Astrocyte (in vitro differentiated cells and primary cell): ENCODE data around the gene CCDC141. TPM values are rescaled to one million over a fixed set of nuclear protein-coding genes. Genes with fewer than 3 reads are reported as not detected.
A peak's percentile ranks its signal among the peaks of the same experiment; 100 is the strongest.

ENCODE experiments used
- DNase-seq: peaks from one replicate; pipeline ENCODE4 v3.0.0-alpha.2; 2010; ENCODE audit warnings: low read depth
- FAIRE-seq: peaks from 2 replicates; lab custom pipeline; 2011; peaks lifted over from hg19 to GRCh38; lab: Jason Lieb, UNC
- H2AFZ ChIP-seq: 2 replicates; pipeline ENCODE4 v1.6.0; 2012; ENCODE audit warnings: low read depth, low read length, inconsistent platforms
- H3K27ac ChIP-seq: 2 replicates; pipeline ENCODE4 v1.5.1; 2011; ENCODE audit warnings: low read depth, low read length, inconsistent platforms
- H3K27me3 ChIP-seq: 2 replicates; pipeline ENCODE4 v1.6.0; 2011; ENCODE audit warnings: low read length, inconsistent platforms; ENCODE audit not compliant: insufficient read depth
- H3K36me3 ChIP-seq: 2 replicates; pipeline ENCODE4 v1.5.1; 2011; ENCODE audit warnings: low read length, inconsistent platforms; ENCODE audit not compliant: insufficient read depth
- H3K4me1 ChIP-seq: 2 replicates; pipeline ENCODE4 v1.5.1; 2011; ENCODE audit warnings: low read length, inconsistent platforms; ENCODE audit not compliant: insufficient read depth
- H3K4me2 ChIP-seq: 2 replicates; pipeline ENCODE4 v1.6.0; 2012; ENCODE audit warnings: low read length, inconsistent platforms
- H3K4me3 ChIP-seq: 2 replicates; pipeline ENCODE4 v1.5.1; 2011; ENCODE audit warnings: low read depth, mild to moderate bottlenecking, low read length, inconsistent platforms; ENCODE audit not compliant: insufficient read depth
- H3K79me2 ChIP-seq: 2 replicates; pipeline ENCODE4 v1.6.0; 2012; ENCODE audit warnings: mild to moderate bottlenecking, low read length, inconsistent platforms; ENCODE audit not compliant: insufficient read depth
- H3K9ac ChIP-seq: 2 replicates; pipeline ENCODE4 v1.6.0; 2012; ENCODE audit warnings: mild to moderate bottlenecking, low read length, inconsistent platforms
- H3K9me3 ChIP-seq: 2 replicates; pipeline ENCODE4 v1.5.1; 2012; ENCODE audit warnings: low read depth, mild to moderate bottlenecking, low read length, inconsistent platforms; ENCODE audit not compliant: insufficient read depth
- H4K20me1 ChIP-seq: 2 replicates; pipeline ENCODE4 v1.6.0; 2012; ENCODE audit warnings: low read length, inconsistent platforms; ENCODE audit not compliant: insufficient read depth
- H3K27ac Mint-ChIP-seq: one replicate; pipeline ENCODE4 v1.8.0; 2021; ENCODE audit warnings: mild to moderate bottlenecking, mixed read lengths; ENCODE audit not compliant: unreplicated experiment
- H3K27me3 Mint-ChIP-seq: one replicate; pipeline ENCODE4 v1.8.0; 2021; ENCODE audit warnings: low read depth, mixed read lengths; ENCODE audit not compliant: unreplicated experiment
- H3K36me3 Mint-ChIP-seq: one replicate; pipeline ENCODE4 v1.8.0; 2021; ENCODE audit warnings: low read depth, mixed read lengths; ENCODE audit not compliant: unreplicated experiment
- H3K4me1 Mint-ChIP-seq: one replicate; pipeline ENCODE4 v1.8.0; 2021; ENCODE audit warnings: low read depth, mixed read lengths; ENCODE audit not compliant: unreplicated experiment
- H3K4me3 Mint-ChIP-seq: one replicate; pipeline ENCODE4 v1.8.0; 2021; ENCODE audit warnings: mild to moderate bottlenecking, moderate library complexity, mixed read lengths; ENCODE audit not compliant: unreplicated experiment
- H3K9me3 Mint-ChIP-seq: one replicate; pipeline ENCODE4 v1.8.0; 2021; ENCODE audit warnings: mild to moderate bottlenecking, mixed read lengths; ENCODE audit not compliant: unreplicated experiment
- EZH2 ChIP-seq: IDR thresholded peaks from 2 replicates; pipeline ENCODE4 v1.6.1; 2012; ENCODE audit warnings: mild to moderate bottlenecking, low read length, inconsistent platforms; ENCODE audit not compliant: insufficient read depth
- total RNA-seq: library from RNA; stranded (reverse); gene quantifications from 2 replicates; pipeline ENCODE4 v1.2.1, GENCODE V29; 2021
- TF ChIP-seq, protein P1 (sequence below): IDR thresholded peaks from 2 replicates; pipeline ENCODE4 v1.5.1; 2011; ENCODE audit warnings: low read depth, mild to moderate bottlenecking, inconsistent platforms, low read length, moderate library complexity; ENCODE audit not compliant: insufficient read depth

CCDC141 gene
- total RNA-seq, 1 donor from 2014 or later, result 0.18 TPM

DNA sequence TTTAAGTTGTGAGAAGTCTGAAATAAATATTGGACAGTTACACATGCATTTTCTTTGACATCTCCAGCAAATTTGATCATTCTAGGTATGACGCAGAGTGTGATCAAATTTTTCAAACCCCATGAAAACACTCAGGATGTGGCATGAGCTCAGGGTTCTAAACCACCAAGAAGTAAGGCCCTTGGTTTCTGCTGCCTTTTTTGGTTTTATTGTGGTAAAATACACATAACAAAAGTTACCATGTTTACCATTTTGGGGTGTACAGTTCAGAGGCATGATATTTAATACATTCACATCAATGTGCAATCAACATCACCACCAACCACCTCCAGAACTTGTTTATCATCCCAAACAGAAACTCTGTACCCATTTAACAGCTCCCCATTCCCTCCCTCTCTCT lies 178.4 kb downstream of the CCDC141 start:
- no peak overlapping the region for H3K27ac Mint-ChIP-seq
- H3K4me3 Mint-ChIP-seq, result no peak overlapping the region
- Histone ChIP-seq H2AFZ (no peak overlapping the region), H3K9me3 (no peaks in the 10 kb centered on the region), H3K4me3 (no peak overlapping the region), H3K36me3 (no peaks in the 10 kb centered on the region), H4K20me1 (no peaks in the 10 kb centered on the region), H3K79me2 (no peaks in the 10 kb centered on the region), H3K27me3 (no peaks in the 10 kb centered on the region), H3K27ac (no peak overlapping the region), H3K4me1 (no peaks in the 10 kb centered on the region), H3K4me2 (no peak overlapping the region), H3K9ac (no peak overlapping the region)
- no peaks in the 10 kb centered on the region for H3K9me3 Mint-ChIP-seq
- H3K4me1 Mint-ChIP-seq, result peaks cover 7% of the 10 kb centered on the region
- FAIRE-seq (no peak), DNase-seq (no peak)
- H3K27me3 Mint-ChIP-seq, result no peaks in the 10 kb centered on the region
- H3K36me3 Mint-ChIP-seq, result no peaks in the 10 kb centered on the region
- TF ChIP-seq, protein P1, sequence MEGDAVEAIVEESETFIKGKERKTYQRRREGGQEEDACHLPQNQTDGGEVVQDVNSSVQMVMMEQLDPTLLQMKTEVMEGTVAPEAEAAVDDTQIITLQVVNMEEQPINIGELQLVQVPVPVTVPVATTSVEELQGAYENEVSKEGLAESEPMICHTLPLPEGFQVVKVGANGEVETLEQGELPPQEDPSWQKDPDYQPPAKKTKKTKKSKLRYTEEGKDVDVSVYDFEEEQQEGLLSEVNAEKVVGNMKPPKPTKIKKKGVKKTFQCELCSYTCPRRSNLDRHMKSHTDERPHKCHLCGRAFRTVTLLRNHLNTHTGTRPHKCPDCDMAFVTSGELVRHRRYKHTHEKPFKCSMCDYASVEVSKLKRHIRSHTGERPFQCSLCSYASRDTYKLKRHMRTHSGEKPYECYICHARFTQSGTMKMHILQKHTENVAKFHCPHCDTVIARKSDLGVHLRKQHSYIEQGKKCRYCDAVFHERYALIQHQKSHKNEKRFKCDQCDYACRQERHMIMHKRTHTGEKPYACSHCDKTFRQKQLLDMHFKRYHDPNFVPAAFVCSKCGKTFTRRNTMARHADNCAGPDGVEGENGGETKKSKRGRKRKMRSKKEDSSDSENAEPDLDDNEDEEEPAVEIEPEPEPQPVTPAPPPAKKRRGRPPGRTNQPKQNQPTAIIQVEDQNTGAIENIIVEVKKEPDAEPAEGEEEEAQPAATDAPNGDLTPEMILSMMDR, result no peak
- TF ChIP-seq EZH2, result no peak

DNA sequence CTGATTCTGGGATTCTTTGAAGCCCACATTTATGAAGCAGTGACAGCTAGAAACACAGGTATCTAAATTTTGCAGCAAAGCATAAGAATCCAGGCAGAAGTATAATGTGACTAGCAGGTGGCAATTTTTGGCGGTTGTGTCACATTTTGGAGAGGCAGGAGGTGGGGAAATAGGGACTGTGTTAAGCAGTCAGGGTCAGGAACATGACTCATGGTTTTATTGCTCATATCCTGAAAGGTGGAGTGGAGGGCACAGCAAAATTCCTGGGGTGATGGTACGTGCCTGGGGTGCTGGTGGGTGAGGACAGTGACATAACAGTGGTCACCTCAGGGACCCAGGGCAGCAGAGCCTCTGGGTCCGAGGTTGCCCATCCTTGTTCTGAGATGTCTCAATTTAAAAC lies 179.2 kb downstream of the CCDC141 start:
- Histone ChIP-seq H3K4me3 (no peak overlapping the region), H3K36me3 (no peaks in the 10 kb centered on the region), H3K9me3 (no peaks in the 10 kb centered on the region), H3K4me1 (no peaks in the 10 kb centered on the region), H3K27ac (no peak overlapping the region), H2AFZ (no peak overlapping the region), H4K20me1 (no peaks in the 10 kb centered on the region), H3K79me2 (no peaks in the 10 kb centered on the region), H3K9ac (no peak overlapping the region), H3K27me3 (no peaks in the 10 kb centered on the region), H3K4me2 (peak overlapping the region; percentile 17)
- Mint-ChIP-seq H3K9me3 (no peaks in the 10 kb centered on the region), H3K4me3 (no peak overlapping the region), H3K36me3 (no peaks in the 10 kb centered on the region), H3K27me3 (no peaks in the 10 kb centered on the region), H3K27ac (no peak overlapping the region), H3K4me1 (peaks cover 8% of the 10 kb centered on the region)
- peak; percentile 34 for DNase-seq
- FAIRE-seq, result no peak
- no peak for TF ChIP-seq EZH2
- TF ChIP-seq, protein P1, result no peak

DNA sequence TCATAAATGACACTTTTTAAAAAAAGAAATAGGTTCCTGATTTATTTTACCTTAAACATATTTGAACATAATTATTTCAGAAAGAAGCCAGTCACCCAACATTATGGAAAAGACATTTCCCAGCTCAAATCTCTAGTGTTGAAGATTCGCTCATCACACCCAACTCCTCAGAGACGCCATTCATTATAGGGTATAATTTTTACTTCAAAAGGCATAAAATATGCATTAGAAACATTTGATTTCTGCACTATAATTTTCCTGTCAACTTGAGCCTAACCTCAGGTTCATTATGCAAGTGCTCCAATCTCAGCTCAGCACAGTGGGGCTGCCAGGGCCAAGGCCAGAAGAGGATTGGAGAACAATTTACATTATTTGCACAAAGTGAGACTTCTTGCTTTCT lies 183.9 kb downstream of the CCDC141 start:
- peak overlapping the region; percentile 34 for H3K27ac Mint-ChIP-seq
- no peak overlapping the region for H3K4me2 ChIP-seq
- no peak for FAIRE-seq
- no peaks in the 10 kb centered on the region for H3K27me3 ChIP-seq
- peaks cover 21% of the 10 kb centered on the region for H3K4me1 ChIP-seq
- H3K27ac ChIP-seq, result no peak overlapping the region
- H3K36me3 ChIP-seq, result no peaks in the 10 kb centered on the region
- H2AFZ ChIP-seq, result no peak overlapping the region
- H3K4me3 Mint-ChIP-seq, result no peak overlapping the region
- no peak overlapping the region for H3K4me3 ChIP-seq
- peaks cover 30% of the 10 kb centered on the region for H3K4me1 Mint-ChIP-seq
- no peaks in the 10 kb centered on the region for H3K9me3 Mint-ChIP-seq
- no peaks in the 10 kb centered on the region for H4K20me1 ChIP-seq
- no peak for DNase-seq
- no peak overlapping the region for H3K9ac ChIP-seq
- no peaks in the 10 kb centered on the region for H3K36me3 Mint-ChIP-seq
- no peaks in the 10 kb centered on the region for H3K9me3 ChIP-seq
- TF ChIP-seq EZH2, result no peak
- TF ChIP-seq, protein P1, result no peak
- H3K27me3 Mint-ChIP-seq, result no peaks in the 10 kb centered on the region
- H3K79me2 ChIP-seq, result no peaks in the 10 kb centered on the region
